Stimulated activated CD4-positive, alpha-beta T cell treated with anti-CD3 and anti-CD28 coated beads, TNF-alpha, amount 100 ng/mL, for 48 hours (primary cell): ENCODE data around the gene RUVBL2.

Source experiments
- DNase-seq, 3 donors: peaks; one replicate each; pipeline ENCODE4 v3.0.0-alpha.2; 2020; ENCODE audit warnings: low read depth in 3 of 3

The RUVBL2 gene

GRCh38 chr19:48988286-48988685 is 5.4 kb upstream of the RUVBL2 start:
- no peak for DNase-seq

- DNase-seq, result no peak
These were observed 4.8 kb upstream of the RUVBL2 start for GRCh38 chr19:48988860-48989259.

GRCh38 chr19:48989701-48990291 is 3.9 kb upstream of the RUVBL2 start:
- DNase-seq, result no peak

- no peak for DNase-seq
These were observed 3.3 kb upstream of the RUVBL2 start for GRCh38 chr19:48990400-48990799.

GRCh38 chr19:48991011-48991609 is 2.6 kb upstream of the RUVBL2 start:
- DNase-seq, result no peak

GRCh38 chr19:48991873-48992580 is 1.7 kb upstream of the RUVBL2 start:
- no peak for DNase-seq

GRCh38 chr19:48992581-48993174 is 1.0 kb upstream of the RUVBL2 start:
- DNase-seq, result no peak

- no peak for DNase-seq
These were observed 324 bp downstream of the RUVBL2 start for GRCh38 chr19:48994035-48994386.

GRCh38 chr19:48997972-48998371 is 4.3 kb downstream of the RUVBL2 start:
- peak in 1 of 3 donors; percentile 59 for DNase-seq

- DNase-seq, result peak; percentile 38 to 72 (median 47)
These were observed 6.0 kb downstream of the RUVBL2 start for GRCh38 chr19:48999481-49000325.

- DNase-seq, result no peak
These were observed 10.4 kb downstream of the RUVBL2 start for GRCh38 chr19:49004133-49004532.

GRCh38 chr19:49004964-49005614 is 11.4 kb downstream of the RUVBL2 start:
- DNase-seq, result no peak

GRCh38 chr19:49006905-49007304 is 13.2 kb downstream of the RUVBL2 start:
- no peak for DNase-seq

- DNase-seq, result no peak
These were observed 16.1 kb downstream of the RUVBL2 start for GRCh38 chr19:49009828-49010227.

GRCh38 chr19:49010453-49010852 is 16.8 kb downstream of the RUVBL2 start:
- no peak for DNase-seq

GRCh38 chr19:49011194-49011593 is 17.5 kb downstream of the RUVBL2 start:
- no peak for DNase-seq

GRCh38 chr19:49014123-49014869 is 20.6 kb downstream of the RUVBL2 start:
- DNase-seq, result no peak

GRCh38 chr19:49014870-49015255 is 21.2 kb downstream of the RUVBL2 start:
- DNase-seq, result no peak

- DNase-seq, result no peak
These were observed 22.6 kb downstream of the RUVBL2 start for GRCh38 chr19:49016067-49016839.
